H9 (cell line): ENCODE results near the gene PBX4. TPM values are rescaled to one million over a fixed set of nuclear protein-coding genes. Genes with fewer than 3 reads are reported as not detected.

Experiments used
- DNase-seq: peaks from one replicate; pipeline ENCODE4 v3.0.0-alpha.2; 2017
- H2AFZ ChIP-seq: one replicate; pipeline ENCODE4 v1.6.1; 2013; ENCODE audit warnings: mild to moderate bottlenecking, low read length, control low read depth, moderate library complexity
- H2AK5ac ChIP-seq: 2 replicates; pipeline ENCODE4 v1.6.1; 2013; ENCODE audit warnings: low read length, control low read depth, mixed read lengths; ENCODE audit not compliant: insufficient read length
- H2BK120ac ChIP-seq: one replicate; pipeline ENCODE4 v1.6.1; 2013; ENCODE audit warnings: low read depth, mild to moderate bottlenecking, low read length, control low read depth, inconsistent platforms; ENCODE audit not compliant: poor library complexity, severe bottlenecking
- H2BK12ac ChIP-seq: 2 replicates; pipeline ENCODE4 v1.6.1; 2013; ENCODE audit warnings: low read length, control low read depth, mixed read lengths, low read depth; ENCODE audit not compliant: insufficient read length
- H2BK15ac ChIP-seq: 2 replicates; pipeline ENCODE4 v1.6.1; 2013; ENCODE audit warnings: low read depth, low read length, control low read depth
- H2BK20ac ChIP-seq: one replicate; pipeline ENCODE4 v1.6.1; 2013; ENCODE audit warnings: low read depth, mild to moderate bottlenecking, low read length, control low read depth, inconsistent platforms; ENCODE audit not compliant: poor library complexity, severe bottlenecking
- H2BK5ac ChIP-seq: 2 replicates; pipeline ENCODE4 v1.6.1; 2013; ENCODE audit warnings: low read length, control low read depth, mixed read lengths; ENCODE audit not compliant: insufficient read length
- H3K14ac ChIP-seq: 2 replicates; pipeline ENCODE4 v1.6.1; 2013; ENCODE audit warnings: low read length, control low read depth; ENCODE audit not compliant: insufficient read depth
- H3K18ac ChIP-seq: 2 replicates; pipeline ENCODE4 v1.6.1; 2013; ENCODE audit warnings: low read depth, mild to moderate bottlenecking, mixed read lengths, low read length, control low read depth; ENCODE audit not compliant: insufficient read length
- H3K23ac ChIP-seq: 2 replicates; pipeline ENCODE4 v1.6.1; 2013; ENCODE audit warnings: low read length, control low read depth, mixed read lengths, low read depth; ENCODE audit not compliant: insufficient read length
- H3K23me2 ChIP-seq: 2 replicates; pipeline ENCODE4 v1.6.1; 2013; ENCODE audit warnings: low read depth, mild to moderate bottlenecking, mixed read lengths, low read length, control low read depth; ENCODE audit not compliant: insufficient read length, poor library complexity, severe bottlenecking
- H3K27ac ChIP-seq: 2 replicates; pipeline ENCODE4 v1.5.1; 2013; ENCODE audit warnings: low read length, control low read depth, mixed read lengths, low read depth; ENCODE audit not compliant: insufficient read length
- H3K27me3 ChIP-seq: 2 replicates; pipeline ENCODE4 v1.6.1; 2013; ENCODE audit warnings: low read length, control low read depth, inconsistent platforms; ENCODE audit not compliant: insufficient read depth
- H3K4ac ChIP-seq: 2 replicates; pipeline ENCODE4 v1.6.1; 2013; ENCODE audit warnings: low read depth, mild to moderate bottlenecking, control low read depth, inconsistent platforms, low read length, moderate library complexity
- H3K4me1 ChIP-seq: 2 replicates; pipeline ENCODE4 v1.6.1; 2013; ENCODE audit warnings: low read length, control low read depth, inconsistent platforms; ENCODE audit not compliant: insufficient read depth
- H3K4me2 ChIP-seq: 2 replicates; pipeline ENCODE4 v1.6.1; 2013; ENCODE audit warnings: low read length, control low read depth, mixed read lengths; ENCODE audit not compliant: insufficient read length, insufficient read depth
- H3K56ac ChIP-seq: 2 replicates; pipeline ENCODE4 v1.6.1; 2013; ENCODE audit warnings: low read depth, mild to moderate bottlenecking, mixed read lengths, low read length, control low read depth; ENCODE audit not compliant: insufficient read length
- H3K79me1 ChIP-seq: 2 replicates; pipeline ENCODE4 v1.6.1; 2013; ENCODE audit warnings: low read depth, mild to moderate bottlenecking, moderate library complexity, low read length, control low read depth, inconsistent platforms; ENCODE audit not compliant: insufficient read depth, poor library complexity, severe bottlenecking
- H3K79me2 ChIP-seq: 2 replicates; pipeline ENCODE4 v1.6.1; 2013; ENCODE audit warnings: low read length, control low read depth, inconsistent platforms; ENCODE audit not compliant: insufficient read depth
- H3K9ac ChIP-seq: 2 replicates; pipeline ENCODE4 v1.6.1; 2013; ENCODE audit warnings: low read length, control low read depth, mixed read lengths; ENCODE audit not compliant: insufficient read length; ENCODE audit errors: extremely low read depth
- H3K9me3 ChIP-seq: one replicate; pipeline ENCODE4 v1.6.1; 2013; ENCODE audit warnings: low read depth, low read length, inconsistent platforms; ENCODE audit not compliant: control insufficient read depth
- H3T11ph ChIP-seq: one replicate; pipeline ENCODE4 v1.6.1; 2013; ENCODE audit warnings: mild to moderate bottlenecking, low read length, control low read depth, inconsistent platforms
- H4K20me1 ChIP-seq: one replicate; pipeline ENCODE4 v1.6.1; 2013; ENCODE audit not compliant: control insufficient read depth, insufficient read length, insufficient read depth
- H4K5ac ChIP-seq: 2 replicates; pipeline ENCODE4 v1.6.1; 2013; ENCODE audit warnings: low read depth, mild to moderate bottlenecking, mixed read lengths, low read length, control low read depth; ENCODE audit not compliant: insufficient read length
- H4K8ac ChIP-seq: replicated peaks from 2 replicates; pipeline ENCODE4 v1.6.1; 2013; ENCODE audit warnings: low read length, control low read depth, mixed read lengths, low read depth; ENCODE audit not compliant: insufficient read length
- H4K91ac ChIP-seq: 2 replicates; pipeline ENCODE4 v1.6.1; 2013; ENCODE audit warnings: low read depth, mild to moderate bottlenecking, moderate library complexity, mixed read lengths, low read length, control low read depth; ENCODE audit not compliant: insufficient read length
- H3K27ac Mint-ChIP-seq, 3 experiments: 2 replicates in 2 of 3; 3 replicates in 1 of 3; pipeline ENCODE4 v1.8.0; 2020 to 2021; ENCODE audit warnings: mixed read lengths in 3 of 3, mild to moderate bottlenecking in 1 of 3, moderate library complexity in 1 of 3
- H3K27me3 Mint-ChIP-seq: 2 replicates; pipeline ENCODE4 v1.8.0; 2021; ENCODE audit warnings: low read depth, mild to moderate bottlenecking, moderate library complexity, mixed read lengths
- H3K36me3 Mint-ChIP-seq, 3 experiments: 2 replicates in 2 of 3; 3 replicates in 1 of 3; pipeline ENCODE4 v1.8.0; 2020 to 2021; ENCODE audit warnings: low read depth in 3 of 3, mixed read lengths in 3 of 3; ENCODE audit not compliant: insufficient read depth in 1 of 3
- H3K4me1 Mint-ChIP-seq, 2 experiments: 2 replicates each; pipeline ENCODE4 v1.8.0; 2020; ENCODE audit warnings: mixed read lengths in 2 of 2
- H3K4me3 Mint-ChIP-seq, 2 experiments: 2 replicates in 1 of 2; 3 replicates in 1 of 2; pipeline ENCODE4 v1.8.0; 2020 to 2021; ENCODE audit warnings: mild to moderate bottlenecking in 2 of 2, mixed read lengths in 2 of 2, moderate library complexity in 1 of 2
- H3K9me3 Mint-ChIP-seq, 2 experiments: 2 replicates in 1 of 2; 3 replicates in 1 of 2; pipeline ENCODE4 v1.8.0; 2020; ENCODE audit warnings: mild to moderate bottlenecking in 2 of 2, mixed read lengths in 2 of 2, moderate library complexity in 1 of 2
- CTCF ChIP-seq: fragments of 200-600 bp; sonication (generic); conservative IDR thresholded peaks from 3 replicates; pipeline ENCODE4 v1.8.0; 2021; ENCODE audit warnings: antibody characterized with exemption, mild to moderate bottlenecking
- WGBS: extraction: QIAGEN DNeasy Blood & Tissue Kit; methylation state at CpG from one replicate; pipeline ENCODE4 v1.1.7; 2013; ENCODE audit warnings: missing lambda C conversion rate, low lambda C conversion rate, mixed read lengths; ENCODE audit not compliant: insufficient read length; ENCODE audit errors: extremely low coverage; 5-methylcytosine and 5-hydroxymethylcytosine counted together
- total RNA-seq: library from RNA; stranded (reverse); gene quantifications from 2 replicates; pipeline ENCODE4 v1.2.1, GENCODE V29; 2021

Gene PBX4
- total RNA-seq, 1 experiment from 2014 or later, result 3.3 TPM

DNA sequence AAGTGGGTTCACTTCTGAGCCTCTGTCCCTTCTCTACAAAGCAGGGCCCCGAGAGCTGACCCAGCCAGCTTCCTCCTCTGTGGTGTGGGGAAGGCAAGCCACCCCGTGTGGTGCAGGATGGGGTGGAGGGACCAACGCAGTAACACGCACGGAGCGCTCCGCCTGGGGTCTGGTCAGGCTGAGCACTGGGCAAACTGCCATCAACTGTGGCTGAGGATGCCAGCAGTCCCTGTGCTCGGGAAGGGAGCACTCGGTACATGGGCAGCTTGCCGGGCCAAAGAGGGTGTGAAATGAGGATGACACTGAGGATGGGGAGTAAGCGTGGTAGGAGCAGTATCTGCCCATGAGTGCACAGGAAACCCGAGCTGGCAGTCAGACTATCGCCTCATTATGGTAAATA is 32.6 kb upstream of the PBX4 start:
- Histone ChIP-seq H4K20me1 (no peaks in the 10 kb centered on the region), H2BK15ac (no peak overlapping the region), H3K4me1 (no peaks in the 10 kb centered on the region), H2BK12ac (no peak overlapping the region), H3K4ac (no peak overlapping the region), H3K9me3 (no peaks in the 10 kb centered on the region), H3K27me3 (no peaks in the 10 kb centered on the region), H2AK5ac (no peak overlapping the region), H3K79me2 (no peaks in the 10 kb centered on the region), H3K14ac (no peak overlapping the region), H3T11ph (no peak overlapping the region), H3K18ac (no peak overlapping the region), H4K91ac (no peak overlapping the region), H2BK5ac (no peak overlapping the region), H2BK20ac (no peak overlapping the region), H2BK120ac (no peak overlapping the region), H4K8ac (no peak overlapping the region), H3K56ac (no peak overlapping the region), H3K23me2 (no peaks in the 10 kb centered on the region), H3K79me1 (no peaks in the 10 kb centered on the region), H3K4me2 (no peak overlapping the region), H4K5ac (no peak overlapping the region), H2AFZ (no peak overlapping the region), H3K27ac (no peak overlapping the region), H3K23ac (no peak overlapping the region), H3K9ac (no peak overlapping the region)
- H3K9me3 Mint-ChIP-seq, result no peaks in the 10 kb centered on the region
- H3K4me3 Mint-ChIP-seq, result no peak overlapping the region
- no peak for DNase-seq
- TF ChIP-seq CTCF, result no peak
- peaks cover 37 to 93% (median 83%) of the 10 kb centered on the region in 3 experiments for H3K36me3 Mint-ChIP-seq
- WGBS, result no CpG with 5 or more reads among the region's 13 CpGs
- no peaks in the 10 kb centered on the region for H3K4me1 Mint-ChIP-seq
- H3K27ac Mint-ChIP-seq, result peak overlapping the region in 1 of 3 experiments; percentile 87; a peak in 1 of 7 replicates
- H3K27me3 Mint-ChIP-seq, result no peaks in the 10 kb centered on the region; the same call in 1 of the 2 replicates
